HG02973 (cell line): ENCODE results near the gene STEAP2.
"Not testable (repeated sequence)": the region's sequence is repeated elsewhere in the genome, so short reads cannot be mapped to it uniquely, and the experiment has no call there.

ENCODE experiments used
- ATAC-seq: cut with Tn5 transposase; IDR thresholded peaks from one replicate; pipeline ENCODE4 v1.9.1; 2021; ENCODE audit warnings: moderate library complexity; ENCODE audit not compliant: unreplicated experiment

The STEAP2 gene

GRCh38 chr7:90211391-90212148 is at the start of gene STEAP2:
Gene STEAP2, plus strand, starts transcription at chr7:90211740. Its CDS starts 13,343 bp downstream, at chr7:90225083.
- peak; percentile 95 for ATAC-seq

DNA sequence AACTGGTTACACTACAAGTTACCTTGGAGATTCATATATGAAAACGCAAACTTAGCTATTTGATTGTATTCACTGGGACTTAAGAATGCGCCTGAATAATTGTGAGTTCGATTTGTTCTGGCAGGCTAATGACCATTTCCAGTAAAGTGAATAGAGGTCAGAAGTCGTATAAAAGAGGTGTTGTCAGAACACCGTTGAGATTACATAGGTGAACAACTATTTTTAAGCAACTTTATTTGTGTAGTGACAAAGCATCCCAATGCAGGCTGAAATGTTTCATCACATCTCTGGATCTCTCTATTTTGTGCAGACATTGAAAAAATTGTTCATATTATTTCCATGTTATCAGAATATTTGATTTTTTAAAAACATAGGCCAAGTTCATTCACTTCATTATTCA is 48.0 kb upstream of the STEAP2 start:
- ATAC-seq = no peak

- ATAC-seq = no peak
These were observed 45.8 kb upstream of the STEAP2 start for GRCh38 chr7:90165724-90166123.

GRCh38 chr7:90166153-90166552 is 45.4 kb upstream of the STEAP2 start:
- ATAC-seq = no peak

DNA sequence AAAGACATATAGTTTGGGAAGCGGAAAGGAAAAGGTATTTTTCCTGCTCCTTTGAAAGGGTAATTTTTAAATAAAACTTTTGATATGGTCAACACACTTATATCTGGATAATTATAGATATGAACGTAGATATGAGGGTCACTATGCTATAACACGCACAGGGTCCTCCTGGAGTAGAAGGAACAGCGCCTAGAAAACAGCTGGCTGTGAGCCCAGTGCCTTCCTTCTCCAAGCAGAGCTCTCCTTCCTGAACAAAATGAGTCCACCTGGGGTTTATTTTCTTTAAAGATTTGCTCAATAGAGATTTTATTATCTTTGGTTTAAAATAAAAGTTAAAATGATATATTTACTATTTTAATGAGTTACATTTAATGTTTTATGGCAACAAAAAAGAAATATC is 44.2 kb upstream of the STEAP2 start:
- no peak for ATAC-seq

GRCh38 chr7:90169891-90170290 is 41.6 kb upstream of the STEAP2 start:
- no peak for ATAC-seq

GRCh38 chr7:90172121-90172520 is 39.4 kb upstream of the STEAP2 start:
- no peak for ATAC-seq

DNA sequence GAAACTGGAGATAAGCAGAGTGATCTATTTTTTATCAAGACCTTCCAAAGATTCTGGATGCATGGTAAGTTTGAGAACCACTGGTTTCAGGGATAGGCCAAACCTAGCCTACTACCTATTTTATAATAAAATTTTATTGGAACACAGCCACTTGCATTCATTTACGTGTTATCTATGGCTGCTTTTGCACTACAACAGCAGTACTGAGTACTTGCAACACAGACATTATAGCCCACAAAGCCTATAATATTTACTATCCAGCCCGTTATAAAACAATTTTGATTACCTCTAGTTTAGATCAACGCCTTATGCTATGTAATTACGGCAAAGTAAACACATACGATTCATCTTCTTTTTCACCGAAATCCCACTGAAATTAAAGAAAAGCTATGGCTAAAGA is 38.9 kb upstream of the STEAP2 start:
- no peak for ATAC-seq

DNA sequence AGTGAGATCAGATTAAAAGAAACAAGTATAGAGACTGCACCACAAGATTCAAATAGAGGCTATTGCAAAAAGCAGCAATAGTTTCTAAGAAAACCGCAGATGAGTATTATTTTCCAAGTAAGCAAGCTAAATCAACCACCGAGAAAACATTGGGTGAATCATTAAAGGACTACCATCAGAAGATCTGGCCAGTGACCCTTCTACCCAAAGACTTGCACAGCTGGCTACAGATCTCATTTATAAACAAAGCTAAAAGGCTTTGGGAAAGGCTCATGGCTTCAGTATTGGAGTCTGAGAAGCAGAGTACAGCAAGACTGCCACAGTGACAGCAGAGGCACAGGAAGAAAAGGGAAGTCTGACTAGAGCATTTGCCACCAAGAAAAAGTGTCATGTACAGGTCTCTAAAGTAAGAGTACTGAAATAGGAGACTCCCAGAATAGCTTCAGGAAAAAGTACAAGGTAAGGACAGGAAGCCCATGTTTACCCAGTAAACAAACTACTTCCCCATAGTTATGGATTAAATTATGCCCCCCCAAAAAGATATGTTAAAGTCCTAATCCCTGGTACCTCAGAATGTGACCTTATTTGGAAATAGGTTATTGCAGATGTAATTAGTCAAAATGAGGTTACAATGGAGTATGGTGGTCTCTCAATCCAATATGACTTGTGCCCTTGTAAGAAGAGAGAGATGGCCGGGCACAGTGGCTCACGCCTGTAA is 38.3 kb upstream of the STEAP2 start:
- peak; percentile 86 for ATAC-seq

DNA sequence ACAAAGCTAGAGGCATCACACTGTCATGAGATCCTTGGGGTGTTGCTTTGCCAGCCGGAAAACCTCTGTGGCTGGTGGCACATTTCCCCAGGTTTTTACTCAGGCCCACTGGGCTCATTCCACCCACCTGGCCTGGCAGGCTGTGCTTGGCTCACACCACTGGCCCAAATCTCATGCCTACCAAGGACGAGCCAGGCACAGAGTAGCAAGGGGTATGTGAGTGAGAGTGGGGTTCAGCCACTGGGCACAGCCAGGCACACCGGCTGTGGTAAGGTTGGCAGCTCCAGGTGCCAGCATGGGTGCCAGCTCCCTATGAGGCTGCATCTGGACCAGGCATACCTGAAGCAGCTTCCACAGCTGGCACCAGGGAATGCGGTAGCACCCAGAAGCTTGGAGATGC is 35.9 kb upstream of the STEAP2 start:
- ATAC-seq = no peak

GRCh38 chr7:90176195-90176594 is 35.3 kb upstream of the STEAP2 start:
- ATAC-seq = no peak

- no peak for ATAC-seq
These were observed 33.4 kb upstream of the STEAP2 start for GRCh38 chr7:90178166-90178565.

DNA sequence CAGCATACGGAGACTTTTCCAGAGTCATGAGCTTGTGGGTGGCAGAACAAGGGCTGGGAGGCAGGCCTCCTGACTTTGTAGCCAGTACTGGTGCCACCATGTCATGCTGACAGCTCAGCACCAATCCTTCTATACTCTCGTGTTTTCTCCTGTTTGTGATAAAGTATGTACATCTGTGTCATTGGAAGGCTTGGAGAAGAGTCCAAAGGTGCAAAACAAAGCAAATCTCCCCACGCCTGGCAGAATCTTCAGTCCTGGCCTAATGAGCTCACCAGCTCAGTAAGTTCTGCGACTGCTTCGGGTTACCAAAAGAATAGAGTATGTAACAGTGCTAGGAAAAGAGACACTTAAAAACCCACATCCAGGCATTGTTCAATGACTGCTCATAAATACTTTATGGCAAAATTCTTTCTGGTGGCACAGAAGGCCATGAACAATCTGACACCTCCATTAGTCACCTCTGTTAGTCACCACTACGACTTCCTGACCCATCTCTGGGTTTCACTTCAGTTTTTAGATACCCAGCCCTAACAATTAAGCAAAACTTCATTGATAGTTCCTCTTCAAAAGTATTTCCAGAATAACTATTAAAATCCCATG is 32.8 kb upstream of the STEAP2 start:
- peak; percentile 100 for ATAC-seq

DNA sequence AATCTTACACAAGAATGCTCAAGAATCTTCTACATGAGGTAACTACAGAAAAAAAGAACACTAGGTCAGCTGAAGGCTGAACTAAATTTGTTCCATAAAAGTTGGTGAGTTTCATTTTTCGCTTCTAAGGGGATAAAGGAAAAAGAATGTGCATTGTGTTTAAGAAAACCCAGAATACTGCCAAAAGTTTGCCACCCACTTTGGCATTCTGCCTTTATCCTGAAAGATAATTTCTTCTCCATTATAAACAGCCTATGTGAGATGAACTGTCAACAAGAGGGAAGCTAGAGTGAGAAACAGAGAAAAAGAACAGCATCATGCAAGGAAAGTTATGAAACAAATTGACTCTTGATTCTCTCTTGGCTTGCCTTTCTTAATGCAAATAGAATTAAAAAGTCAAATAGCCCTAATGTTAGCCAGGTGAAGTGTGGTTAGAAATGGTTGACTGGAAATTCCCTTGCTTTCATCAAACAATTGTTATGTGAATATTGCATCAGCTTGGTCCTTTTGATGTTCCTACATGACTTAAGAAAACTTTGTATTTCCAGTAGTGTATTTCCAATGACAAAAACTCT is 31.4 kb upstream of the STEAP2 start:
- ATAC-seq = no peak

GRCh38 chr7:90180649-90181048 is 30.9 kb upstream of the STEAP2 start:
- no peak for ATAC-seq

DNA sequence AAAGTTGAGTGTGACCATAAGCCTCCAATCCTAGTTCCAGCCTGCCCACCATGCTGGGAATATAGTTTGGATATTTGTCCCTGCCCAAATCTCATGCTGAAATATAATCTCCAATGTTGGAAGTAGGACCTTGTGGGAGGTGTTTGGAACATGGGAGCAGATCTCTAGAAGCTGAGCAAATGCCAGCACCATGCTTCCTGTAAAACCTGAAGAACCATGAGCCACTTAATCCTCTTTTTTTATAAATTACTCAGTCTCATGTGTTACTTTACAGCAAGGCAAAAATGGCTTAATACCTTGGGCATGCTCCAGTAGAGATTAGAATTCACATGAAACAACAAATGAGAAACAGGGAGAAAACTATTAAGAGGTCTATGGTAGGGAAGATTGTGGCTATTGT is 30.1 kb upstream of the STEAP2 start:
- no peak for ATAC-seq

GRCh38 chr7:90186290-90186689 is 25.2 kb upstream of the STEAP2 start:
- not testable (repeated sequence) for ATAC-seq

DNA sequence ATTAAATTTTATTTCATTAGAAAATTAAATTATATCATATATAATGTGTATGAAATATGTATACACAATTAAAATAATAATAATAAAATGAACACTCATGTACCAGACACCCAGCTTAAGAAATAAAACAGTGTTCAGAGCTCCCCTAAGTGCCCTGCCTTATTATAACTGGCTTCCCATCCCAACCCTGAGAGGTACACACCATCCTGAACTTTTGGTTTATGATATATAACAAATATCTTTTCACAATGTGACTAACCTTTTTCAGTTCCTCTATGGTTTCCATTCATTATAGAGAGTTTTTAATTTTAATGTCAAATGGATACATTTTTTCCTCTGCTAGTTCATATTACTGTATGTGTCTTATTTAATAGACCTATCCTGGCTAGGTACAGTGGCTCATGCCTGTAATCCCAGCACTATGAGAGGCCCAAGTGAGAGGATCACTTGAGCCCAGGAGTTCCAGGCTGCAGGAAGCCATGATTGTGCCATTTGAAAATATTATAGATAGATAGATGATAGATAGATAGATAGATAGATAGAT is 24.0 kb upstream of the STEAP2 start:
- ATAC-seq = no peak

- peak; percentile 92 for ATAC-seq
These were observed 23.3 kb upstream of the STEAP2 start for GRCh38 chr7:90188281-90188680.

DNA sequence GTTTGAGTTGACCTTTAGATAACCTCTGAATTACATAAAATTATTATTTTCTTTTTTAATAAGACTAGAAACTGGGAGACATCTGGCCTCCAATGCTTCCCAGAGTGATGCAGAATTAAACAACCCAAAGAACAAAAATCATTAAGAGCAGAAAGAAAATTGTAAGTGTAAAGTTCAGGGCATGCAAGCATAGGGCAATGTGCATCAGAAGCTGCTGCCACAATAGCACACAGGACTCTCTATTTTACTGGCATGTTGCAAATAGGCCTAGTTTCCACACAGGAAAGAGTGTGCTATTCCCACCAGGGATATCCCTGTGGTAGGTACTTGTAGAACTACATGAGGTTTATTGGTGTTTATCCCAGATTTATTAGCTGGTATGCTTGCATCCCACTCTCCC is 20.5 kb upstream of the STEAP2 start:
- no peak for ATAC-seq

GRCh38 chr7:90191648-90192047 is 19.9 kb upstream of the STEAP2 start:
- ATAC-seq = no peak
